ENCODE results near the gene XCR1. TPM values are rescaled to one million over a fixed set of nuclear protein-coding genes. Genes with fewer than 3 reads are reported as not detected.

The XCR1 gene
- total RNA-seq, 4 donors from 2014 or later = 0.07 to 0.15 TPM; not detected in 2

DNA sequence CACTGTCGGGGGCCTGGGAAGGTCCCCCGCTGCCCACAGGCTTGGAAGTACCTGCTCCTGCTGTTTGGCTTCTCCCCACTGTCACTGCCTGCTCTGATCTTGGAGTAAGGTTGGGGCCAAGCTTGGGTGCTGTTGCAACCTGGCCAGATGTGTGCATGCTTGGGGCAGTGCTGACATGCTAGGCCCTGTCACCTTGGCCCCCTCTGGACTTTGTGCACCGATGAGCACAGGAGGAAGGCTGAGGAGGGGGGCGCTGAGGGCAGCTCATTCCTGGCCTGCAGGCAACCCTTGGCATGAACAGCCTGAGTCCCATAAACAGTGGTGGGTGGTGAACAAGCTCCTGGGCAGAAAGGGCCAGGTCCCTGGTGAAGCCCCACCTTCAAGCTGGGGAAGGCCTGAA is 4.0 kb upstream of the XCR1 start:
- H3K27ac ChIP-seq = no peak overlapping the region
- no peaks in the 10 kb centered on the region for H3K4me1 ChIP-seq
- H3K4me3 ChIP-seq = no peak overlapping the region
- no peak for TF ChIP-seq POLR2A (IDR thresholded peaks at IDR 0.05)
- TF ChIP-seq, protein P1, sequence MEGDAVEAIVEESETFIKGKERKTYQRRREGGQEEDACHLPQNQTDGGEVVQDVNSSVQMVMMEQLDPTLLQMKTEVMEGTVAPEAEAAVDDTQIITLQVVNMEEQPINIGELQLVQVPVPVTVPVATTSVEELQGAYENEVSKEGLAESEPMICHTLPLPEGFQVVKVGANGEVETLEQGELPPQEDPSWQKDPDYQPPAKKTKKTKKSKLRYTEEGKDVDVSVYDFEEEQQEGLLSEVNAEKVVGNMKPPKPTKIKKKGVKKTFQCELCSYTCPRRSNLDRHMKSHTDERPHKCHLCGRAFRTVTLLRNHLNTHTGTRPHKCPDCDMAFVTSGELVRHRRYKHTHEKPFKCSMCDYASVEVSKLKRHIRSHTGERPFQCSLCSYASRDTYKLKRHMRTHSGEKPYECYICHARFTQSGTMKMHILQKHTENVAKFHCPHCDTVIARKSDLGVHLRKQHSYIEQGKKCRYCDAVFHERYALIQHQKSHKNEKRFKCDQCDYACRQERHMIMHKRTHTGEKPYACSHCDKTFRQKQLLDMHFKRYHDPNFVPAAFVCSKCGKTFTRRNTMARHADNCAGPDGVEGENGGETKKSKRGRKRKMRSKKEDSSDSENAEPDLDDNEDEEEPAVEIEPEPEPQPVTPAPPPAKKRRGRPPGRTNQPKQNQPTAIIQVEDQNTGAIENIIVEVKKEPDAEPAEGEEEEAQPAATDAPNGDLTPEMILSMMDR (IDR thresholded peaks at IDR 0.05) = no peak
- intact Hi-C loops (cut with DNase I; ENCODE audit: low total_unique reads) = no loop called here
- H3K36me3 ChIP-seq = no peaks in the 10 kb centered on the region
- no peaks in the 10 kb centered on the region for H3K27me3 ChIP-seq
- no peaks in the 10 kb centered on the region for H3K9me3 ChIP-seq
- no peak for DNase-seq

DNA sequence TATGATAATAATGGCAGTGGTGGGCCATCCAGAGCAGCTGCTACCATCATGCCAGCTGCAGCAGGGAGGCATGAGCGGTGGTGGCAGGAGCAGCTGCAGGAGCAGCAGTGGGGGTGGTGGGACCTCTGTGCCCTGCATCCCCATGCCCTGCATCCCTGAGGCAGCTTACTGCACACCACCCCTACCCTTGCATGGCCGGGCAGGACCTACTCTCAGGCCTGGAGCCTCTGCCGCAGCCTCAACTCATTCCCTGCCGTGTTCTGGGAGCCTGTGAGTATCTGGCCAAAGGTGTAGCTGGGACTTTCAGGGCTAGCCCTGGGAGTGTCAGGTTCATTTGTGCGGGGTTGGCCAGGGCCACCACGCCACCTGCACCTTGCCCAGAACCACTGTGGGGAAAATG is 3.3 kb upstream of the XCR1 start:
- H3K27ac ChIP-seq = no peak overlapping the region
- TF ChIP-seq, protein P1 (IDR thresholded peaks at IDR 0.05) = no peak
- no peak for TF ChIP-seq POLR2A (IDR thresholded peaks at IDR 0.05)
- no peaks in the 10 kb centered on the region for H3K4me1 ChIP-seq
- intact Hi-C loops (cut with DNase I; ENCODE audit: low total_unique reads) = no loop called here
- no peaks in the 10 kb centered on the region for H3K36me3 ChIP-seq
- H3K9me3 ChIP-seq = no peaks in the 10 kb centered on the region
- no peak overlapping the region for H3K4me3 ChIP-seq
- no peaks in the 10 kb centered on the region for H3K27me3 ChIP-seq
- no peak for DNase-seq

DNA sequence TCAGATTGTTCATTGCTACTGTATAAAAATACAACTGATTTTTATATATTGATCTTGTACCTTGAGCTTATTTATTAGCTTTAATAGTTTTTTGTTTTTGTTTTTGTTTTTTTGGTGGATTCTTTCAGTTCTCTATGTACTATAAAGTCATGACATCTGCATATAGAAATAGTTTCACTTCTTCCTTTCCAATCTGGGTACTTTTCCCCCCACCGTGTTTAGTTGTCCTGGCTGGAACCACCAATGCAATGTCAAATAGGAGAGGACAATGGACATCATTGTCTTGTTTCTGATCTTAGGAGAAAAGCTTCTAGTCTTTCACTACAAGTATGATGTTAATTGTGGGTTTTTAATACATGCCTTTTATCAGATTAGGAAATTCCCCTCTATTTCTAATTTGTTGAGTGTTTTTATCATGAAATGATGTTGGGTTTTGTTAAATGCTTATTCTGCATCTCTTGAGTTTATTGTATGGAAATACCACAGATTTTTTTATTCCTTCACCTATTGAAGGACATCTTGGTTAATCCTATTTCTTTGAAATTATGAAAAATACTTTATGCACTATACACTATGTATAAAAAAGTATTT is 2.8 kb upstream of the XCR1 start:
- Histone ChIP-seq H3K27me3 (no peaks in the 10 kb centered on the region), H3K27ac (no peak overlapping the region), H3K36me3 (no peaks in the 10 kb centered on the region), H3K4me3 (no peak overlapping the region), H3K4me1 (no peaks in the 10 kb centered on the region), H3K9me3 (no peaks in the 10 kb centered on the region)
- DNase-seq = no peak
- TF ChIP-seq POLR2A (IDR thresholded peaks at IDR 0.05) = no peak
- TF ChIP-seq, protein P1 (IDR thresholded peaks at IDR 0.05) = no peak
- intact Hi-C loops (cut with DNase I; ENCODE audit: low total_unique reads) = no loop called here

DNA sequence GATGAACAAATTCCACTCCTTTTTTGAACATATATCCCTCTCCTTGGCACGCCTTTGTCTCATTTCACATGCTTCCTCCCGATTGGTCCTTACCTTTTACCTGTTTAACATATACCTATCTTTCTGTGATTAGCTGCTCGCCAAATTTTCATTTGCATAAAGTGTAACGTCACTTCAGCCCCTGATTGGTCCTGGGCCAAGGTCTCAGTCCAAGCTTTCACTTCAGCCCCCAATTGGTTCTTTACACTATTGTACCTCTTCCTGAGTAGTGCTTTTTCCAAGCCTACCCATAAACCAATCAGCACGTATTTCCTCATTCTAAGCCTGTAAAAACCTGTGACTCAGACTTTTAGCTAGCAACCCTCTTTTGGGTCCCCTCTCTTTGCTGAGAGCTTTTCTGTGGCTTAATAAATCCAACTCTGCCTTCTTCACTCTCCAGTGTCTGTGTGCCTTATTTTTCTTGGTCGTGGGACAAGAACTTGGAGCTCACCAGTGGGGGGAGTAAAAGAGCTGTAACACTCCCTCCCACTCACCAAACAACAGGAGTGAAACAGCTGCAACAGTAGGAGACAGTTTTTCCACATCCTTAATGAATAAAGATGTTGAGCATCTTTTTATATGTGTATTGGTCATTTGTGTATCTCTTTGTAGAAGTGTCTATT is 584 bp upstream of the XCR1 start:
- Histone ChIP-seq H3K9me3 (no peaks in the 10 kb centered on the region), H3K4me3 (no peak overlapping the region), H3K27ac (no peak overlapping the region), H3K27me3 (no peaks in the 10 kb centered on the region), H3K4me1 (no peaks in the 10 kb centered on the region), H3K36me3 (no peaks in the 10 kb centered on the region)
- no peak for DNase-seq
- intact Hi-C loops (cut with DNase I; ENCODE audit: low total_unique reads) = no loop called here
- no peak for TF ChIP-seq POLR2A (IDR thresholded peaks at IDR 0.05)
- TF ChIP-seq, protein P1 (IDR thresholded peaks at IDR 0.05) = no peak

DNA sequence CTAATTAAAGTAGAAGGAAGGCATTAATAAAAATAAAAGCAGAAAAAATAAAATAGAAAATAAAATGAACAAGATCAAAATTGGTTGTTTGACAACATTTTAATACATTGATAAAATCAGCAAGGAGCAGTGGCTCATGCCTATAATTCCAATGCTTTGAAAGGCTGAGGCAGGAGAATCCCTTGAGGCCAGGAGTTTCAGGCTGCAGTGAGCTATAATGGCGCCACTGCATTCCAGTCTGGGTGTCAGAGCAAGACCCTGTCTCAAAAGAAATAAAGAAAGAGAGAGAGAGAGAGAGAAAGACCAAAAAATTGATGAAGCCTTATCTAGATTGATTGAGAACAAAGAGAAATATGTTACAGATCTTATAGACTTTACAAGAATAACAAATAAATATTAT is 2.1 kb downstream of the XCR1 start:
- intact Hi-C loops (cut with DNase I; ENCODE audit: low total_unique reads) = no loop called here
- Histone ChIP-seq H3K4me3 (no peak overlapping the region), H3K27ac (no peak overlapping the region), H3K9me3 (no peaks in the 10 kb centered on the region), H3K4me1 (no peaks in the 10 kb centered on the region), H3K36me3 (no peaks in the 10 kb centered on the region), H3K27me3 (no peaks in the 10 kb centered on the region)
- TF ChIP-seq, protein P1 (IDR thresholded peaks at IDR 0.05) = no peak
- TF ChIP-seq POLR2A (IDR thresholded peaks at IDR 0.05) = no peak
- no peak for DNase-seq
